ENCODE results near the gene DMRT3.

The DMRT3 gene, protein sequence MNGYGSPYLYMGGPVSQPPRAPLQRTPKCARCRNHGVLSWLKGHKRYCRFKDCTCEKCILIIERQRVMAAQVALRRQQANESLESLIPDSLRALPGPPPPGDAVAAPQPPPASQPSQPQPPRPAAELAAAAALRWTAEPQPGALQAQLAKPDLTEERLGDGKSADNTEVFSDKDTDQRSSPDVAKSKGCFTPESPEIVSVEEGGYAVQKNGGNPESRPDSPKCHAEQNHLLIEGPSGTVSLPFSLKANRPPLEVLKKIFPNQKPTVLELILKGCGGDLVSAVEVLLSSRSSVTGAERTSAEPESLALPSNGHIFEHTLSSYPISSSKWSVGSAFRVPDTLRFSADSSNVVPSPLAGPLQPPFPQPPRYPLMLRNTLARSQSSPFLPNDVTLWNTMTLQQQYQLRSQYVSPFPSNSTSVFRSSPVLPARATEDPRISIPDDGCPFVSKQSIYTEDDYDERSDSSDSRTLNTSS

DNA sequence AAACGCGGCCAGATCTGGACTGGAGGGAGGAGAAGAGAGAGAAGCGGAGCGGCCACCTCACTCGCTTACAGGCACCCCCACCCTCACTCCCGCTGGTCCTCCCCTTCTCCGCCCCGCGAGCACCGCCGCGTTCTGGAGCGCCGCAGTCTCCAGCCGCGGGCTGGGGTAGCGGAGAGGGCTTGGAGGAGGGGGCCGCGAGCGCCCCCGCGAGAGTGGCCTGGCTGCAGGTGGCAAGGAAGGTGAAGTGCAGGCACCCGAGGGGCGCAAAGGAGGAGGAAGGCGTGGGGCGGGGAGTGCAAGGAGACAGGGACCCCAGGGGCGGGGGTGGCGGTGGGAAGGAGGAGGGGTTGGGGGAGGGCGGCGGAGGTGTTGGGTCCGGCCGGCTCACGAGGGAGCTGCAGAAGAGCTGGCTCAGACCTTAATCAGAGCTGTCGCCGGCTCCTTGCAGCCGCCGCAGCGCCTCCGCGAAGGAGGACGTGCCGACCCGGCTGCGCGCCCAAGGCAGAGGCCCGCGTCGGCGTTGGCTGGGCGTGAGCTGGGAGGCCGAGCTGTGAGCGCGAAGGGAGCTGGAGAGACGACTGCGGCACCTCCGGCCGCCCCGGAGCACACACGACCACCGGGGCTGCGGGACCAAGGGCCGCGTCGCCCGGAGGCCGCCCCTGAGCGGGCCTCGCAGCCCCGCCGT, at the start of gene DMRT3:
Gene DMRT3, plus strand, starts transcription at position 398 of the 685 bp plus-strand sequence. CDS start 347 bp downstream, outside the sequence.
- DNase-seq (ENCODE audit: low read depth) = no peak

DNA sequence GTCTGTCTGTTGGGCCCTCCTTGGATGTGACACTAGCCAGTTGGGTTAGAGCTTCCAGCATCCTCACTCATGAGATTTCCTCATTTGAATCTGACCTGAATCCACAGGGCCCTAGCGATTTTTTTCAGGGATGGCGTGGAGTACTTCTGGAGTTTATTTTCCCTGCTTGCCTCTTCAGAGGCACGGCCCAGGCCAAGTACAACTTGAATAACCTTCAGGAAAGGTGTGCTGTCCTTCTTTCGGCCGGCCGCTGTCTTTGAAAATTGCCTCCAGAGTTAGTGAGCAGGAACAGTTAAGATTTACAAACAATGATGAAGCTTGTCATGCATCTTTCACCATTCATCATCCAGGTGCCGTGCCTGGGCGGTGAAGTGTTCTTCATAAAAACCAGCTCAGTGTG, 49.5 kb upstream of the DMRT3 start:
- DNase-seq (ENCODE audit: low read depth) = no peak

DNA sequence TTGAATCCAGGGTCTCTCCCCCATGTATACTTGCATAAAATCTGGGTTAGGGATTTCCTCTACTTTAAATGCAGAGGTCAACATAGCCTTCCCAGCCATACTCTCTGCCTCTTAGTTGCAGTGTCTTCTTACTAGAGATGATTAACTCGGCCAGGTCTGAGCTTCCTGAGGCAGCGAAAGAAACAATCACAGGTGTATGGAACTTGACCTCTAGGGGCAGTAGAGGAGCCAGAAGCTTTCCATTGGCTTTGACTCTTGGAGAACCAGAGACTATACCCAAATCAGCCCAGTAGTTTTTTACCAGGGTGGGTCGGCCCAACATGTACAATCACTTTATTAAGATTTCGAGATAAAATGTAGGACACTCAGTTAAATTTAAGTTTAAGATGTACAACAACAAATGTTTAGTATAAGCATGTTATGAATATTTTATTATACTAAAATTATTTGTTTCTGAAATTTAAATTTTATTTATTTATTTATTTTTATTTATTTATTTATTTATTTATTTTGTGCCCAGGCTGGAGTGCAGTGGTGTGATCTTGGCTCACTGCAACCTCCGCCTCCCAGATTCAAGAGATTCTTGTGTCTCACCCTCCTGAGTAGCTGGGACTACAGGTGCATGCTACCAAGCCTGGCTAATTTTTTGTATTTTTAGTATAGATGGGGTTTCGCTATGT, 48.0 kb upstream of the DMRT3 start:
- DNase-seq (ENCODE audit: low read depth) = no peak

DNA sequence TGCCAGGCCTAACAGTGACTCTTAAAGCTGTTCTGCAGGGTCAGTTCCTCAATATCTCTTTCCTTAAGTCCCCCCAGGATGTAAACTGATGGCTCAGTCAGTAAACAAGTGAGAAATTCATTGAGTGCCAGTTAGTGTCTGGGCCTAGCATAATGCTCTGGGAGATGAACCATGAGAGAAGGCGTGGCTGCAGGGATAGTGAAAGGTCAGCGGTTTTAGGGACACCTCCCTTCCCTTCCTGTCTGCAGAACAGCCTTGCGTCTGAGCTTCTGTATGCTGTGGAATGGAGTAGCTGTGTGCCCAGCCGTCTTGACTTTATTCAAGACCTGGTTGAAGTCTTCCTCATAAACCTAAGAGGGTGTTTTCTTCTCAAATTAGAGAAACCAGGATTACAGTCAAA, 46.7 kb upstream of the DMRT3 start:
- DNase-seq (ENCODE audit: low read depth) = no peak

DNA sequence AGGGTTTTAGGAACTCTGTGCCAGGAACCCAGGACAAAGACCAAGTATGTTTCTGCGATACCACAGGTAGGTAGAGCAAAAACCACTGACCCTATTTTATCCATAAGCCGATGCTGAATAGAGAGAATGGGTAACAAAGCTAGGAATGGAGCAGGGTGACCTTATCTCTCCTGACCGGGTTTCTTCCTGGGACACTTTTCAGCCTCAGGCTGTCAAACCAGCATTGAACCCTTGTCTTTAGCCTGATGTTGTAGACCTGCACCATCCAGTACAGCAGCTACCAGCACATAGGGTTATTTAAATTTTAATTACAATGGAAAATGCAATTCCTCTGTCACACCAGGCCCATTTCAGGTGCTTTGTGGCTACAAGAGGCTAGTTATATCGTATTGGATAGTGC, 43.1 kb upstream of the DMRT3 start:
- DNase-seq (ENCODE audit: low read depth) = no peak

DNA sequence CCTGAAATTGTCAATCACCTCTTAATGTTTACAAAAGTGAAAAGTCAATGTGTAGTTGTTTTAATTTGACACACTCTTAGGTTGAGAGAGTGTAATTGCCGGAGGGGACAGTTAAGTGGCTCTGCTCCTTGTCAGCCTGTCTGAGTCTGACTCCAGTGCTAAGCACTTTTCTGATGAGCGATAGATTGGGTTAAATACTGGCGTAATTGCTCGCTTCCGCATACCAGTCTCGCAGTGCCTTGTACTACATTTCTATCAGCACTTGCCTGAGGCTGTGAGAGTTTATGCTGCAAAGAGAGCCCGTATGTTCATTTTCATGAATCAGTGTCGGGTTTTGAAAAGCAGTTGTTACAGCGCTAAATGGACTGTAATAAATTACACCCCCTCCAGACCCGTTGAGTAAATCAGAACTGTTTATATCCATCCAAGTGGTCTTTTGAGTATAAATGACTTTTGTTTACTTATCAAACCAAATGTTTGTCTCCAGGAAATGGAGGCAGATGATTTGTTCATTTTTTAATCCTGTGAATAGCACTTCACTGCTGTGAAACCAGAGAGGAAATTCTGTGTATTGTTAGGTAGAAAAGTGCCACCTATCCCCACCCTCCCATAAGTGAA, 41.0 kb upstream of the DMRT3 start:
- peak; percentile 11 for DNase-seq (ENCODE audit: low read depth)

DNA sequence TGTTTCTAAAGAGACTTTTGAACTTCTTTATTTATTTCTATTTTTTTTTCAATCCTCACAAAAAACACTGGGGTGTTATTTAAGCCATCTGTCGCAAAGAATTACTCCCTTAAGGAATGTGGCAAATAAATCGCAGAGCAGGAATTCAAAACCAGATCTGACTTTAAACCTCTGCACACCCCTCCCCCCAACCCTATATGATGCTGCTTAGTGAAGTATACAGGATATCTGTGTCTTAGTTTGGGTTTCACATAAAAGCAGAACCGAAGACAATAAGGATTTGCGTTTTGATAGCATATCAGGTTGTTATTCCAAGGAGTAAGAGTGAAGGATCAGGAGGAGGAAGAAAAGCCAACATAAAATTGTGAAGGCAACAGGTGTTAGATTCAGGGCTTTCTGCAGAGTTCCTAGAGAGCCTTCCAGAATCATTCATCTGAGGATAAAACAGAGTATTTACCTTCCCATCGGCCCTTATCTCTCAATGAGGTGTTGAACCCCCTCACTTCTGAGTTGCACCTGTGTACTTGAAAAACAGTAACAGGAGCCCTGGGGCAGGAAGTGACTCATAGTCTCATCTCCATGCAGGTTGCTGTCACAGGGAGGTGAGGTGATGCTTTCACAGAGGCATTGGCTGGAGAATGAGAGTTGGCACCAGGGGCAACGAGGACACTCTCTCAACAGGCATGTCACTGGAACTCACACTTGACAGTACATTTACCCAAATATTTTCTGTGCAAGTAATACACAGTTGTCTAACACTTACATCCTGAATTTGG, 33.5 kb upstream of the DMRT3 start:
- DNase-seq (ENCODE audit: low read depth) = no peak

DNA sequence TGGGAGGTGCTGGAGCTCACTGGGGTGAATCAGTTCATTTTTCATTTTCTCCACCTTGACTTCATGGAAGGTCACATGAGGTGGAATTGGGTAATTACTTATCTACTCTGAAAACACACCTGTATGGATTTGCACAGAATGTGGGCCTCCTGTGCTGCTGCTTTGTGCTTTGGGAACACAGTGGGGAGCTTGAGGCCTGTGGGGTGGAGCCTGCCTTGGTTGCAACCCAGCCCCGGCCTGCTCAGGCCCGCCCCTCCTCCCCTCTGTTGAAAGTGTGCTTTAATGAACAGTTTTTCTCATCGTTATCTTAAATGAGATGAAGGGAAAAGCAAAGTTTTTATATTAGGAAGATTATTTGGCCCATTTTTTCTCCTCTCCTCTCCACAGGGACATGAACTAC, 28.5 kb upstream of the DMRT3 start:
- DNase-seq (ENCODE audit: low read depth) = no peak

DNA sequence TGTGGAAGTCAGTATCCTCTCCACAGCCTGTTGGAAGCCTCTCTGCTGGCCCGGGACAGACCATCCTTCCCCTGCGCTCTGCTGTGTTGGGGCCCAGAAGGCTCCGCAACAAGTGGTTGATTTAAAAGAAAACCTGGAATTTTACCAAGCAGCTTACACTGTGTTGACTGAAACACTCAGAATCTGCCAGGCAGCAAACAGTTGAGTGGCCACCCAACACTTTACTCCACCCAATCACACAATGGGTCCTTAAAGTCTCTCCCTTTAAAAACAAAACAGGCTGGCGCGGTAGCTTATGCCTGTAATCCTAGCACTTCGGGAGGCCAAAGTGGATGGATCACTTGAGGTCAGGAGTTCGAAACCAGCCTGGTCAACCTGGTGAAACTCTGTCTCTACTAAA, 28.0 kb upstream of the DMRT3 start:
- no peak for DNase-seq (ENCODE audit: low read depth)

DNA sequence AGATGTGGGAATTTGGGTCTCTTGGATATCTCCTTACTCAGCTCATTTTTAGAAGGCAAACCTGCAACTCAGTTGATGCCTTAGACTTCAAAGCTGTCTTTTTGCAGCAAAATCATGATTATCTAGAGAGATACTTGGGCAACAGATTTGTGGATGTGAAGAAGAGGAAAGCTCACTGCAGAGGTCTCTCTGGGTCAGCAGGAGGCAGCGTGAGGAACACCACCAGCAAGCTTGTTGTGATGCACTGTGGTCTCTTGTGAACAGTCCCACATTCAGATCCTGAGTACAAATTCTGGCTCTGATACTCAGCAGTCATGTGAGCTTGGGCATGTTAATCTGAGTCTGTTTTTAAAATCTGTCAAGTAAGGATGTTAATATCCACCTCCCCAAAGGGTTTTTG, 26.3 kb upstream of the DMRT3 start:
- DNase-seq (ENCODE audit: low read depth) = no peak

DNA sequence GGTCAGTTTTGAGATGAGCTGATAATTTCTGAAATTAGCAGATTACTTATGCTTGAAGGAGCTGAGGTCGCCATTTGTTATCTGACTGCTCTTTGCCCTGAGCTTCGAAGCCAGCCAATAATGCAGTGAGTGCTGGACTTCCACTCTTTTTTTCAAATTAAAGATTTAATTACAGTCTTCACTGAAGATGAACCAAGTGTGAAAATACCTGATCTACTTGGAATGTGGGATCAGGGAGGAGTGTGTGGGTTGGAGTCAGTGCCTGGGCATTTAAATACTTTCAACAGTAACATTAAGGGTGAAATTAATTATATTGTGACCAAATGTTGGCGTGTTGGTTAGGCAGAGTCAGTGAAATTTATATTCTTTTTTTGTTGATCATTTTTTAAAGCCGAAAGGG, 23.9 kb upstream of the DMRT3 start:
- DNase-seq (ENCODE audit: low read depth) = no peak

DNA sequence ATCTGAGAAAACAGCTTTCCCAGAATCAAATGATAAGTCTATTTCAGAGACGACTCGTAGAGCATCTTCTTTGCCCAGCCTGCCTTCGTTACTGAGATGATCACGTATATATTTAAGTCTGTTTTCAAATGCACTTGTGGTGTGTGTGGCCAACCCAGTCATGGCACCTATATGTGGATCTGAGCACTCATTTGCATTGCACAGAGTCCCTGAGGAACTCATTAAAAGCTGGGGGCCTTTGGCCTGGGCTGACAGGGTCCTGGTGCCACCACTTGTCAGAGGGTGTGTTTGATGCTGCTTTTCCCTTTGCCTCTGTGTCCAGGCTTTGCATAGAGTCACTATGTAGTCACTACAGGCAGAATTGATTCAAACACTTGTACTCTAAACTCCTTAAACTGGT, 17.4 kb upstream of the DMRT3 start:
- no peak for DNase-seq (ENCODE audit: low read depth)

DNA sequence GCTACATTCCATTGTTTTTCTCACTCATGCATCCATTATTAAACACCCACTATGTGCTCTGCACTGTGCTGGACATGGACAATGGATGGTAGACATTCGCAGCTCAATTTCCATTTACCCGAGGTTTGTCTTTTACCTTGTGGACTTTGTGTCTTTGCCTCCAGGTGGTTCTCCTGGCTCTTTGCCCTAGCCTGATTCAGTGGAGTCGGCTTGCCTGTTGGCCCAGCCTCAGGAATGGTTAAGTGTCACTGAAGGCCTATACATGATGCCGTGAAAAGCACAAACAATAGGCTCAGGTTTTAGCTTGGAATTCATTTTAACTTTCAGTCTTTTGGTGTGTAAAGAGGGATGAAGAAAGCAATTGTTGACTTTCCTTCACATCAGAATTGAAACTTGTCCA, 16.5 kb upstream of the DMRT3 start:
- no peak for DNase-seq (ENCODE audit: low read depth)

DNA sequence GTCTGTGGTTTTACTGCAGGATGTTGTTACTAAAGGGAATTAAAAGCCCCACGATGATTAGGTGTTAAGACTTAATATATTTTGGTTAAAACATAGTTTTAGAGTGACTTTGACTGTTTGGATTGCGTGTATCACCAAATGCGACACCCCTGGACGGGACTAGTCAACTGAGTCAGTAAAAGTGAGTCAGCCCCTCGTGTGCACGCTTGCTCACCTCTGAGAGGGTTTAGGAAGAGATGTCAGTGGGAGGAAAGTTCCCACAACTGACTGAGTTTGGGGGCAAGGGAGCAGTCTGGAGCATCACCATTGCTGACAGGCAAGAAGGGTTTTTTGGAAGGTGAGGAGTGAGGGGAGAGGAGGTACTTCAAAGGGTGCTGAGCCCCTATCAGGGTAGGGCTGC, 14.4 kb upstream of the DMRT3 start:
- no peak for DNase-seq (ENCODE audit: low read depth)

DNA sequence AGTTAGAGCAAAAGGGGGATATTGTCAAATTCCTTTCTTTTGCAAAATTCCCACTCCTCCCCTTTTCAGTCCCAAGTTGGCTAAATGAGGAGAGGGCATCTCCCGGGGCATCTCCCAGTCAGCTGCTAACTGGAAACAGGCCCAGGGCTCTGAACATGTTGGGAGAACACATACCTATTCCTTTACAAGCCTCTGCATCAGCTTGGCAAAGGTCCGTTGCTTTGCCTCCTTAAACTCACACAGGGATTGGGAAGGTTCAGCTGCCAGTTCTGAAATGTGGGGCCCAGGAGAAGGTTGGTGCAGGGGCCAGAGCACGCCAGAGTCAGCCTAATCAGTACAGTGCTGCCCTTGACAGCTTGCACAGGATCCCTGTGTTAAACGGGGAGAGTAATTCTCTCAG, 11.0 kb upstream of the DMRT3 start:
- DNase-seq (ENCODE audit: low read depth) = no peak

DNA sequence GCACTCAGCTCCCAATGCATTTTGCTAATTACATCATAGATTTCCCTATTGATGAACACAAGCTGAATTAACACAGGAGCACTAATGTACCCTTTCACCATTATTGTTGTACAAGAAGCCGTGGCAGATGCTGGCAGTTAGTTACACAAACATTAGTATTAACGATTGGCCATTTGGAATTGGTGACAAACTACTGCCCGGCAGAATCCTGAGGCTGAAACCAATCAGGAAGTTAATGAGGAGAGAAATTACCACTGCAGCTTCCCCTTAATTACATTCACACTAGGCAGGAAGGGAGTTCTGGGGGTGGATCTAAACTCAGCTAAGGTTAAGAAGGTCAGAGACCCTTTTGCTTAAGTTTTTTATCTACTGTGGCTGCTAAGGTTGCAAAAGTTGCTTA, 9.6 kb upstream of the DMRT3 start:
- DNase-seq (ENCODE audit: low read depth) = no peak

DNA sequence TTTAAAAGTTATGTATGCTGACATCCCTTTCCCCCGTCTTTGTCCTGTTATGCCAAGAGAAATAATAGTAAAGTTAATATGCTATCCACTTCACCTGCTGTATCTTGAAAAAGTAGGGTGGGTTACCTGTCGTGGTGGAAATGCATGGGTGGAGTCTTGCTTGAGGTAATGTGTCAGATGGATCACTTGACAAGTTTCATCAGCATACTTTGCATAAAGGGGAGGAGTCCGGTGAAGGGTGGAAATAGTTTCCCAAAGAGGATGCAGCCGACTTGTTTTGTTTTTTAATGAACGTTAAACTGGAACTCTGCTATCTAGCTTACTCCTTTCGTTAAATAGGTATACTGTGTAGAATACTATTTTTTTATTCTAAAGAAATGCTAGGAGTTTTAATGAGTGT, 9.0 kb upstream of the DMRT3 start:
- DNase-seq (ENCODE audit: low read depth) = no peak

DNA sequence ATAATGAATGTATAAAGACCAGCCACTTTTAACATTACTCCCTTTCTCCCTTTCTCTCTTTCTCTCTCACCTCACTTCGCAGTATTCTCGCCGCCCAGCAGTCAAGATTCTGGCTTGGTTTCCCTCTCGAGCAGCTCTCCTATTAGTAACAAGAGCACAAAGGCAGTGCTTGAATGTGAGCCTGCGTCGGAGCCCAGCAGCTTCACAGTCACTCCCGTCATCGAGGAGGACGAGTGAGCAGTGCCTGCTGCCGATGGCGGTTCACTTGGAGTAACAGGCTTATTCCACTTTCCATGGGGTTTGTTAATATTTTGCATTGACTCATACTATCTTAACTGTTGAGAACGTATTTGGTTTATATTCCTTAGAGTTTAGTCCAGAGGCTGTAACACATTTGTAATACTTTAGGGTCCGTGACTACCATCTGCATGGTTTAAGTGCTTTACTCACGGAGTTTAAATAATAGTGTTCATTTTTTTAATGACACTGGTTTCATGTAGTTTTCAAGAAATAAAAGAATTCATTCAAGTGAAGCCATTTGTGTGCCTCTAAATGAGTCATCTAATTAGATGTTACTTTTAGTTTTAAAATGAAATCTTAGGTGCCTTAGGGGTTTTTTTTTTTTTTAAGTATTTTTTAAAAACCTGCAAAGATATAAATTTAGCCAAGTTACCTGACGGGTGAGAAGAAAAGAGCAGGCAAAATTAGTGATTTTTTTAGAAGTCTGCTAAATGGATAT, 8.4 kb upstream of the DMRT3 start:
- no peak for DNase-seq (ENCODE audit: low read depth)

DNA sequence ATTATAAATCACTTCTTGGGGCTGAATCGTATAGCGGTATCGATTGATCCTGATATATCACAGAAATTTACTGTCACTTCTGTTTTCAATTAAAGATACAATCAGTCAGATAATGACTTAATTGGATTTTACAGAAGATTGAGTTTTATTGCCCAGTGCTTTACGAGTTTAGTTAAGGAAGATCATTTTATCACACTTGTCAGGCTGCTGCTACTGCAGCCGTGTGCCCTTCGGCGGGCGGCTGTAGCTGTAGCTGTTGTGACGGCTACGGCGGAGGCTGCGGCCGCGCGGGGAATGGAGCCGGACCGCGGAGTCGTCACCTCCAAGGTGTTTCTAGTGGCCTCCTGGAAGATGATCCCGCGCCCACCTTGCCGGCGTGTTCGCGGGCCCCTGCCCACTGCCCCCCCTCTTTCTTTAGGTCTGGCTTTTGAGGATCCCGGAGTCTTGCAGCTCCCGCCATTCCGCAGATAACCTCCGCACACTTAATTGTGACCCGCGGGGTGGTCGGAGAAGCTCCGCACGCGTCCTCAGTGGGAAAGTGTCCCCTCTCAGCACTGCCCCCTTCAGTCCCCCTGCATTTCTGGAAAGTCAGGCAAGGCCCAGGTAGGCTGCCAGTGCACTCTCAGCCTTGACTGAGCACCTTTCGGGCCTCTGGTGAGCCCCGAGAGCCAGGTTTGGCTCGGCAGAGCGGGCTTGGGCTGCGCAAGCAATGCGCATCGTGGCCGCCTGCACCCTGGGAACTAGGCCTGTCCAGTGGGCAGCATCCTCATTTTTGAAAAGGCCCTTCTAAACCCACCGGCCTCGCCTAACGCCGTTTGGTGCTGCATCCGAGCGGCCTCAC, 6.9 kb upstream of the DMRT3 start:
- DNase-seq (ENCODE audit: low read depth) = no peak
